Osteoblast (primary cell): Measurements from ENCODE around the gene RPP40. TPM values are rescaled to one million over a fixed set of nuclear protein-coding genes. Genes with fewer than 3 reads are reported as not detected.

Experiments used
- DNase-seq: peaks from one replicate; pipeline ENCODE4 v3.0.0; 2011; ENCODE audit warnings: low spot score, mixed read lengths; ENCODE audit not compliant: insufficient read length; ENCODE audit errors: missing footprints
- H2AFZ ChIP-seq: 2 replicates; pipeline ENCODE4 v1.6.0; 2011; ENCODE audit warnings: mild to moderate bottlenecking, low read length
- H3K27ac ChIP-seq: 2 replicates; pipeline ENCODE4 v1.5.1; 2011; ENCODE audit warnings: mild to moderate bottlenecking, low read depth, low read length, moderate library complexity
- H3K27me3 ChIP-seq: 2 replicates; pipeline ENCODE4 v1.6.0; 2012; ENCODE audit warnings: mild to moderate bottlenecking, control low read depth, inconsistent platforms, low read length, moderate library complexity; ENCODE audit not compliant: insufficient read depth
- H3K36me3 ChIP-seq: 2 replicates; pipeline ENCODE4 v1.5.1; 2011; ENCODE audit warnings: mild to moderate bottlenecking, low read length, control low read depth, moderate library complexity; ENCODE audit not compliant: insufficient read depth
- H3K4me1 ChIP-seq: 2 replicates; pipeline ENCODE4 v1.5.1; 2011; ENCODE audit warnings: mild to moderate bottlenecking, low read length, control low read depth, moderate library complexity; ENCODE audit not compliant: insufficient read depth
- H3K4me2 ChIP-seq: 2 replicates; pipeline ENCODE4 v1.6.0; 2011; ENCODE audit warnings: mild to moderate bottlenecking, low read length; ENCODE audit not compliant: insufficient read depth
- H3K4me3 ChIP-seq: fragments of 200-600 bp; sonication (generic); 3 replicates; pipeline ENCODE4 v1.5.1; 2012; ENCODE audit warnings: mild to moderate bottlenecking, low read length, inconsistent platforms; ENCODE audit not compliant: insufficient read depth
- H3K79me2 ChIP-seq: 2 replicates; pipeline ENCODE4 v1.6.0; 2012; ENCODE audit warnings: mild to moderate bottlenecking, low read length, control low read depth, inconsistent platforms; ENCODE audit not compliant: insufficient read depth
- H3K9me3 ChIP-seq: 2 replicates; pipeline ENCODE4 v1.5.1; 2011; ENCODE audit warnings: low read depth, low read length, control low read depth
- H4K20me1 ChIP-seq: 2 replicates; pipeline ENCODE4 v1.6.0; 2012; ENCODE audit warnings: mild to moderate bottlenecking, low read length, control low read depth; ENCODE audit not compliant: insufficient read depth
- total RNA-seq: library from RNA; depleted of rRNA; stranded (reverse); fragments of >200 nt; gene quantifications from 2 replicates; pipeline ENCODE4 v1.2.3, GENCODE V29; 2012
- TF ChIP-seq, protein P1 (sequence below): IDR thresholded peaks from 2 replicates; pipeline ENCODE4 v1.5.1; 2011; ENCODE audit warnings: mild to moderate bottlenecking, low read depth, low read length, moderate library complexity; ENCODE audit errors: extremely low read depth

RPP40 gene
- total RNA-seq, 1 donor = 8.3 TPM

DNA sequence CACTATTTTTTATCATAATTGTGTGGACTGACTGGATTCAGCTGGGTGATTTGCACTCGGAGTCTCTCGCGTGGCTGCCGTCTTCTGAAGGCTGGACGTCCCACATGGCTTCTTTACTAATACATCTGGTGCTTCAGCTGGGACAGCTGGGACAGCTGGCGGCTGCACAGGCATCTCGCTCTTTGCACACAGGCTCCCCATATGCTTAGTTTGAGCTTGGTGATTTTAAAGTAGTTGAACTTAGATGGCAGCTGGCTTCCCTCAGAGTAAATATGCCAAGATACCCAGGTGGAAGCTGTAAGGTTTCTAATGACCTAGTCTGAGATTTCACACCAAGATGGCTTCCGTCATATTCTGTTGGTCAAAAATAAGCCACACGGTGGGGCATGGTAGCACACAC, 42.6 kb upstream of the RPP40 start:
- no peaks in the 10 kb centered on the region for H3K4me1 ChIP-seq
- no peaks in the 10 kb centered on the region for H3K79me2 ChIP-seq
- H3K27ac ChIP-seq = no peak overlapping the region
- H3K4me3 ChIP-seq = no peak overlapping the region
- TF ChIP-seq, protein P1, sequence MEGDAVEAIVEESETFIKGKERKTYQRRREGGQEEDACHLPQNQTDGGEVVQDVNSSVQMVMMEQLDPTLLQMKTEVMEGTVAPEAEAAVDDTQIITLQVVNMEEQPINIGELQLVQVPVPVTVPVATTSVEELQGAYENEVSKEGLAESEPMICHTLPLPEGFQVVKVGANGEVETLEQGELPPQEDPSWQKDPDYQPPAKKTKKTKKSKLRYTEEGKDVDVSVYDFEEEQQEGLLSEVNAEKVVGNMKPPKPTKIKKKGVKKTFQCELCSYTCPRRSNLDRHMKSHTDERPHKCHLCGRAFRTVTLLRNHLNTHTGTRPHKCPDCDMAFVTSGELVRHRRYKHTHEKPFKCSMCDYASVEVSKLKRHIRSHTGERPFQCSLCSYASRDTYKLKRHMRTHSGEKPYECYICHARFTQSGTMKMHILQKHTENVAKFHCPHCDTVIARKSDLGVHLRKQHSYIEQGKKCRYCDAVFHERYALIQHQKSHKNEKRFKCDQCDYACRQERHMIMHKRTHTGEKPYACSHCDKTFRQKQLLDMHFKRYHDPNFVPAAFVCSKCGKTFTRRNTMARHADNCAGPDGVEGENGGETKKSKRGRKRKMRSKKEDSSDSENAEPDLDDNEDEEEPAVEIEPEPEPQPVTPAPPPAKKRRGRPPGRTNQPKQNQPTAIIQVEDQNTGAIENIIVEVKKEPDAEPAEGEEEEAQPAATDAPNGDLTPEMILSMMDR = no peak
- no peaks in the 10 kb centered on the region for H3K27me3 ChIP-seq
- no peak for DNase-seq
- no peaks in the 10 kb centered on the region for H4K20me1 ChIP-seq
- no peaks in the 10 kb centered on the region for H3K36me3 ChIP-seq
- H2AFZ ChIP-seq = no peak overlapping the region
- no peaks in the 10 kb centered on the region for H3K9me3 ChIP-seq
- H3K4me2 ChIP-seq = no peak overlapping the region

DNA sequence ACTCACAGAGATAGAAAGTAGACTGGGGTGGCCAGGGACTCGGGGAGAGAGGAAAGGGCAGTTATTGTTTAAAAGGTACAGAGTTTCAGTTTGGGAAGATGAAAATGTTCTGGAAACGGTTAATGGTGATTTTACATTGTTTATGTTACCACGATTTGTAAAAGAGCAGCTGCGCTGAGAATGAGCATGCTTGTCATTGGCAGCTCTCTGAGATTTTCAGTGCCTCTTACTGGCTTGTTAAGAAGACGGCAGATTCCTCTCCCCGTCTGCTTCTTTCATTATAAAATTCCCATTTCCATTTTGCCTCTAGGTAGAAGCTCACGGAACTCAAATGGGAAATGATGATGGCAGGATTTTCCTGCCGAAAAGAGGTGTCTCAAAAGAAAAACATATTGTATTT, 41.6 kb upstream of the RPP40 start:
- Histone ChIP-seq H4K20me1 (no peaks in the 10 kb centered on the region), H3K4me1 (no peaks in the 10 kb centered on the region), H3K9me3 (no peaks in the 10 kb centered on the region), H3K4me2 (no peak overlapping the region), H3K79me2 (no peaks in the 10 kb centered on the region), H3K4me3 (no peak overlapping the region), H3K36me3 (no peaks in the 10 kb centered on the region), H2AFZ (no peak overlapping the region), H3K27ac (no peak overlapping the region), H3K27me3 (no peaks in the 10 kb centered on the region)
- DNase-seq = no peak
- TF ChIP-seq, protein P1 = no peak

DNA sequence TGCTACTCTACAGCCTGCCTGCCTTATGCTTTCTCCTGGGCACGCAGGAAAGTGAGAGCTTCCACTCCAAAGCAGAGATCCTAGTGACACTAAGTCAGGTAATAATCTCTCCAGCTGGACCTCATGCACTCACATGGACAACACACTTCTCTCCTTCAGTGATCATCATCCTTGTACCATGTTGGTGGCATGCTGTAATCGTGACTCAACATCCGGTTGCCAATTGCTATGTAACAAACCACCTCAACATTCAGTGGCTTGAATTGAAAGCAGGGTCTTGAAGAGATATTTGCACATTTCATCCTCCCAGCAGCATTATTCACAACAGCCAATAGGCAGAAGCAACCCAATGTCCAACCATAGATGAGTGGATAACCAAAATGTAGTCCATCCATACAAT, 41.0 kb upstream of the RPP40 start:
- Histone ChIP-seq H3K36me3 (no peaks in the 10 kb centered on the region), H2AFZ (no peak overlapping the region), H3K27ac (no peak overlapping the region), H3K79me2 (no peaks in the 10 kb centered on the region), H3K4me3 (no peak overlapping the region), H3K27me3 (no peaks in the 10 kb centered on the region), H4K20me1 (no peaks in the 10 kb centered on the region), H3K4me1 (no peaks in the 10 kb centered on the region), H3K4me2 (no peak overlapping the region), H3K9me3 (no peaks in the 10 kb centered on the region)
- DNase-seq = no peak
- TF ChIP-seq, protein P1 = no peak

DNA sequence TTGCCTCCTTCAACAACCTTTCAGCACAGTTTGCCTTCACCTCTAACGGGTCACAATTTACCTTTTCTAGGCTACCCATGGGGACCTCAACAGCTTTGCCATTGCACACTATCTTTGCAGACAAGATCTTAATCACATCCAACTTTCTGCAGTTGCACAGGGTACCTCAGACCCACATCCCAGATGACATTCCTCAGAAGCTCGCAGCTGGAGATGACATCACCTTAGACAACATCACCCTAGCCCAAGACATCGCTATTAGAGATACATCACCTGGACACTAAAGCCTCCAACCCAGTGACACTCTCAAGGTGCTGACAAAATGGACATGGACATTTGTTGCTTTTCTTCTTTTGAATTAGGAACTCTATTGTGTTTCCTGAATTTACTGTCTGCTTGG, 38.6 kb upstream of the RPP40 start:
- Histone ChIP-seq H4K20me1 (no peaks in the 10 kb centered on the region), H3K4me3 (no peak overlapping the region)
- no peak for DNase-seq

More for the DNA sequence above, 38.6 kb upstream of the RPP40 start:
- H3K79me2 ChIP-seq = no peaks in the 10 kb centered on the region
- TF ChIP-seq, protein P1 = no peak
- no peaks in the 10 kb centered on the region for H3K9me3 ChIP-seq
- H3K27me3 ChIP-seq = no peaks in the 10 kb centered on the region
- no peak overlapping the region for H3K27ac ChIP-seq
- no peak overlapping the region for H3K4me2 ChIP-seq
- no peak overlapping the region for H2AFZ ChIP-seq
- no peaks in the 10 kb centered on the region for H3K36me3 ChIP-seq
- H3K4me1 ChIP-seq = no peaks in the 10 kb centered on the region
